HEK293 (cell line): ENCODE data around the gene RBM4B.

Source experiments
- BCL11B ChIP-seq: fragments of 450-650 bp; formaldehyde crosslinking; IDR thresholded peaks from 2 replicates; pipeline ENCODE4 v1.5.1; 2016; ENCODE audit warnings: low read depth, missing biosample characterization, missing genetic modification characterization
- HOXD13 ChIP-seq: sonication (generic); formaldehyde crosslinking; IDR thresholded peaks from 2 replicates; pipeline ENCODE4 v1.8.0; 2022; ENCODE audit warnings: missing genetic modification reagents, borderline replicate concordance
- IKZF3 ChIP-seq: fragments of 450-650 bp; IDR thresholded peaks from 2 replicates; pipeline ENCODE4 v1.5.0; 2018; ENCODE audit warnings: missing biosample characterization, mild to moderate bottlenecking, missing genetic modification characterization, moderate library complexity
- KLF1 ChIP-seq: fragments of 450-650 bp; formaldehyde crosslinking; IDR thresholded peaks from 2 replicates; pipeline ENCODE4 v1.5.1; 2016; ENCODE audit warnings: missing biosample characterization, missing genetic modification characterization
- ZBTB1 ChIP-seq: fragments of 450-650 bp; formaldehyde crosslinking; IDR thresholded peaks from 2 replicates; pipeline ENCODE4 v1.5.1; 2016; ENCODE audit warnings: missing biosample characterization, missing genetic modification characterization
- ZFP69B ChIP-seq: fragments of 450-650 bp; formaldehyde crosslinking; IDR thresholded peaks from 2 replicates; pipeline ENCODE4 v1.5.1; 2016; ENCODE audit warnings: missing biosample characterization, missing genetic modification characterization
- ZNF155 ChIP-seq: fragments of 450-650 bp; formaldehyde crosslinking; IDR thresholded peaks from 2 replicates; pipeline ENCODE4 v1.5.1; 2016; ENCODE audit warnings: missing biosample characterization, missing genetic modification characterization
- ZNF157 ChIP-seq: fragments of 450-650 bp; formaldehyde crosslinking; IDR thresholded peaks from 2 replicates; pipeline ENCODE4 v1.5.1; 2016; ENCODE audit warnings: missing biosample characterization, missing genetic modification characterization
- ZNF174 ChIP-seq: fragments of 450-650 bp; formaldehyde crosslinking; IDR thresholded peaks from 2 replicates; pipeline ENCODE4 v1.5.0; 2017; ENCODE audit warnings: missing biosample characterization, mild to moderate bottlenecking, missing genetic modification characterization
- ZNF175 ChIP-seq: fragments of 450-650 bp; formaldehyde crosslinking; IDR thresholded peaks from 2 replicates; pipeline ENCODE4 v1.5.1; 2016; ENCODE audit warnings: missing biosample characterization, missing genetic modification characterization
- ZNF19 ChIP-seq: fragments of 450-650 bp; formaldehyde crosslinking; IDR thresholded peaks from 2 replicates; pipeline ENCODE4; 2016; ENCODE audit warnings: missing biosample characterization, missing genetic modification characterization, low read depth
- ZNF202 ChIP-seq: fragments of 450-650 bp; formaldehyde crosslinking; IDR thresholded peaks from 2 replicates; pipeline ENCODE4 v1.5.1; 2016; ENCODE audit warnings: missing biosample characterization, missing genetic modification characterization, borderline replicate concordance
- ZNF521 ChIP-seq: fragments of 450-650 bp; formaldehyde crosslinking; IDR thresholded peaks from 2 replicates; pipeline ENCODE4 v1.5.1; 2017; ENCODE audit warnings: missing biosample characterization, mild to moderate bottlenecking, missing genetic modification characterization
- ZNF549 ChIP-seq: fragments of 450-650 bp; IDR thresholded peaks from 2 replicates; pipeline ENCODE4 v1.5.1; 2018; ENCODE audit warnings: missing biosample characterization, missing genetic modification characterization, mild to moderate bottlenecking, inconsistent platforms, moderate library complexity
- ZNF558 ChIP-seq: fragments of 450-650 bp; formaldehyde crosslinking; IDR thresholded peaks from 2 replicates; pipeline ENCODE4 v1.5.1; 2016; ENCODE audit warnings: missing biosample characterization, missing genetic modification characterization
- ZNF600 ChIP-seq: fragments of 450-650 bp; formaldehyde crosslinking; IDR thresholded peaks from 2 replicates; pipeline ENCODE4 v1.5.1; 2016; ENCODE audit warnings: missing biosample characterization, missing genetic modification characterization
- ZNF658 ChIP-seq: fragments of 450-650 bp; formaldehyde crosslinking; IDR thresholded peaks from 2 replicates; pipeline ENCODE4; 2016; ENCODE audit warnings: missing biosample characterization, missing genetic modification characterization
- ZNF747 ChIP-seq: fragments of 450-650 bp; formaldehyde crosslinking; IDR thresholded peaks from 2 replicates; pipeline ENCODE4 v1.5.1; 2016; ENCODE audit warnings: missing biosample characterization, missing genetic modification characterization
- ZNF76 ChIP-seq: fragments of 450-650 bp; formaldehyde crosslinking; IDR thresholded peaks from 2 replicates; pipeline ENCODE4; 2016; ENCODE audit warnings: low read depth, missing biosample characterization, missing genetic modification characterization, borderline replicate concordance
- TF ChIP-seq, protein P1 (sequence below): fragments of 450-650 bp; formaldehyde crosslinking; IDR thresholded peaks from 2 replicates; pipeline ENCODE4 v1.5.1; 2016; ENCODE audit warnings: missing biosample characterization, missing genetic modification characterization
- TF ChIP-seq, protein P2 (sequence below): fragments of 450-650 bp; formaldehyde crosslinking; IDR thresholded peaks from 2 replicates; pipeline ENCODE4 v1.5.1; 2016; ENCODE audit warnings: missing biosample characterization, missing genetic modification characterization
- TF ChIP-seq, protein P3 (sequence below): fragments of 450-650 bp; formaldehyde crosslinking; IDR thresholded peaks from 2 replicates; pipeline ENCODE4 v1.5.1; 2016; ENCODE audit warnings: missing biosample characterization, missing genetic modification characterization
- TF ChIP-seq, protein P4 (sequence below): fragments of 450-650 bp; formaldehyde crosslinking; IDR thresholded peaks from 2 replicates; pipeline ENCODE4 v1.5.1; 2016; ENCODE audit warnings: missing biosample characterization, missing genetic modification characterization, low read depth
- TF ChIP-seq, protein P5 (sequence below): fragments of 450-650 bp; formaldehyde crosslinking; IDR thresholded peaks from 2 replicates; pipeline ENCODE4 v1.5.1; 2016; ENCODE audit warnings: missing biosample characterization, missing genetic modification characterization
- TF ChIP-seq, protein P6 (sequence below): fragments of 450-650 bp; formaldehyde crosslinking; IDR thresholded peaks from 2 replicates; pipeline ENCODE4 v1.5.1; 2017; ENCODE audit warnings: missing biosample characterization, missing genetic modification characterization

Gene RBM4B

DNA sequence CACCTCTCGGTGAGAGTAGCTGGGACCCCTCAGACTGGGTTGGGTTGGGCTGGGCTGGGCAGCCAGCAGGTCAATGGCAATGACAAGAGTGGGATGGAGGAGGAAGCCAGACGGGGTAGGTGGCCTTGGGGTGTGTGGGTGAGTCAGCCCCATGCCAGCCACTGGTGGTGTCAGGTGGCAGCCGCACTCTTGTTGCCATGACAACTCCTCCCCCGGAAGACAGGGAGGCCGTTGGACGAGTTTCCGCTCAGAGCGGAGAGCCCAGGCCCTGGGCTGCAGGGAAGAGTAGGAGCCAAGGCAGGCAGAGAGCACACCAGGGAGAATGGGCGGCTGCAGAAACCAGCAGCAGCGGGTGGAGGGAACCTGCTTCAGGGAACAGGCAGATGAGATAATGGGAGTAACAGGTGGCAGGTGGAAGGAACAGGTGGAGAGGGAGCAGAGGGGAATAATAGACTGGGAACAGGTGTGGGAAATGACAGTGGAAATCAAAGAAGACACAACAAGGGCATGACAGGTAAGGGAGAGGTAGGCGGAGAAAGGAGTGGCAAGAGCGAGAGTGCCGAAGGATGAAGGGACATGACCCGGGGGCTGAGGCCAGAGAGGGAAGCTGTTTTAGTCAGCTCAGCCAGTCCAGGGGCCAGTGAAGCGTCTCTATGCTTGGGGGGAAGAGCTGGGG lies 42.7 kb upstream of the RBM4B start (continued):
- TF ChIP-seq ZNF549 (tag by site-specific recombination) (no peak), ZNF558 (no peak), ZNF521 (no peak), ZNF658 (tag by site-specific recombination) (no peak), ZNF174 (tag by site-specific recombination) (no peak), IKZF3 (tag by site-specific recombination) (no peak), ZNF600 (tag by site-specific recombination) (peak; percentile 63), ZFP69B (tag by site-specific recombination) (no peak), HOXD13 (CRISPR knock-in tag) (no peak), ZNF202 (no peak), BCL11B (tag by site-specific recombination) (no peak), ZNF157 (no peak), ZBTB1 (tag by site-specific recombination) (no peak), ZNF175 (tag by site-specific recombination) (no peak), ZNF76 (tag by site-specific recombination) (peak; percentile 22; the same call in 1 of the 2 replicates), ZNF747 (tag by site-specific recombination) (no peak), ZNF155 (tag by site-specific recombination) (no peak), KLF1 (no peak), ZNF19 (tag by site-specific recombination) (no peak)
- TF ChIP-seq, protein P1, sequence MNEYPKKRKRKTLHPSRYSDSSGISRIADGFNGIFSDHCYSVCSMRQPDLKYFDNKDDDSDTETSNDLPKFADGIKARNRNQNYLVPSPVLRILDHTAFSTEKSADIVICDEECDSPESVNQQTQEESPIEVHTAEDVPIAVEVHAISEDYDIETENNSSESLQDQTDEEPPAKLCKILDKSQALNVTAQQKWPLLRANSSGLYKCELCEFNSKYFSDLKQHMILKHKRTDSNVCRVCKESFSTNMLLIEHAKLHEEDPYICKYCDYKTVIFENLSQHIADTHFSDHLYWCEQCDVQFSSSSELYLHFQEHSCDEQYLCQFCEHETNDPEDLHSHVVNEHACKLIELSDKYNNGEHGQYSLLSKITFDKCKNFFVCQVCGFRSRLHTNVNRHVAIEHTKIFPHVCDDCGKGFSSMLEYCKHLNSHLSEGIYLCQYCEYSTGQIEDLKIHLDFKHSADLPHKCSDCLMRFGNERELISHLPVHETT (tag by site-specific recombination): no peak
- TF ChIP-seq, protein P2, sequence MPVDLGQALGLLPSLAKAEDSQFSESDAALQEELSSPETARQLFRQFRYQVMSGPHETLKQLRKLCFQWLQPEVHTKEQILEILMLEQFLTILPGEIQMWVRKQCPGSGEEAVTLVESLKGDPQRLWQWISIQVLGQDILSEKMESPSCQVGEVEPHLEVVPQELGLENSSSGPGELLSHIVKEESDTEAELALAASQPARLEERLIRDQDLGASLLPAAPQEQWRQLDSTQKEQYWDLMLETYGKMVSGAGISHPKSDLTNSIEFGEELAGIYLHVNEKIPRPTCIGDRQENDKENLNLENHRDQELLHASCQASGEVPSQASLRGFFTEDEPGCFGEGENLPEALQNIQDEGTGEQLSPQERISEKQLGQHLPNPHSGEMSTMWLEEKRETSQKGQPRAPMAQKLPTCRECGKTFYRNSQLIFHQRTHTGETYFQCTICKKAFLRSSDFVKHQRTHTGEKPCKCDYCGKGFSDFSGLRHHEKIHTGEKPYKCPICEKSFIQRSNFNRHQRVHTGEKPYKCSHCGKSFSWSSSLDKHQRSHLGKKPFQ (tag by site-specific recombination): no peak
- TF ChIP-seq, protein P3, sequence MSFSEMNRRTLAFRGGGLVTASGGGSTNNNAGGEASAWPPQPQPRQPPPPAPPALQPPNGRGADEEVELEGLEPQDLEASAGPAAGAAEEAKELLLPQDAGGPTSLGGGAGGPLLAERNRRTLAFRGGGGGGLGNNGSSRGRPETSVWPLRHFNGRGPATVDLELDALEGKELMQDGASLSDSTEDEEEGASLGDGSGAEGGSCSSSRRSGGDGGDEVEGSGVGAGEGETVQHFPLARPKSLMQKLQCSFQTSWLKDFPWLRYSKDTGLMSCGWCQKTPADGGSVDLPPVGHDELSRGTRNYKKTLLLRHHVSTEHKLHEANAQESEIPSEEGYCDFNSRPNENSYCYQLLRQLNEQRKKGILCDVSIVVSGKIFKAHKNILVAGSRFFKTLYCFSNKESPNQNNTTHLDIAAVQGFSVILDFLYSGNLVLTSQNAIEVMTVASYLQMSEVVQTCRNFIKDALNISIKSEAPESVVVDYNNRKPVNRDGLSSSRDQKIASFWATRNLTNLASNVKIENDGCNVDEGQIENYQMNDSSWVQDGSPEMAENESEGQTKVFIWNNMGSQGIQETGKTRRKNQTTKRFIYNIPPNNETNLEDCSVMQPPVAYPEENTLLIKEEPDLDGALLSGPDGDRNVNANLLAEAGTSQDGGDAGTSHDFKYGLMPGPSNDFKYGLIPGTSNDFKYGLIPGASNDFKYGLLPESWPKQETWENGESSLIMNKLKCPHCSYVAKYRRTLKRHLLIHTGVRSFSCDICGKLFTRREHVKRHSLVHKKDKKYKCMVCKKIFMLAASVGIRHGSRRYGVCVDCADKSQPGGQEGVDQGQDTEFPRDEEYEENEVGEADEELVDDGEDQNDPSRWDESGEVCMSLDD (tag by site-specific recombination): peak; percentile 44; the same call in 1 of the 2 replicates
- TF ChIP-seq, protein P4, sequence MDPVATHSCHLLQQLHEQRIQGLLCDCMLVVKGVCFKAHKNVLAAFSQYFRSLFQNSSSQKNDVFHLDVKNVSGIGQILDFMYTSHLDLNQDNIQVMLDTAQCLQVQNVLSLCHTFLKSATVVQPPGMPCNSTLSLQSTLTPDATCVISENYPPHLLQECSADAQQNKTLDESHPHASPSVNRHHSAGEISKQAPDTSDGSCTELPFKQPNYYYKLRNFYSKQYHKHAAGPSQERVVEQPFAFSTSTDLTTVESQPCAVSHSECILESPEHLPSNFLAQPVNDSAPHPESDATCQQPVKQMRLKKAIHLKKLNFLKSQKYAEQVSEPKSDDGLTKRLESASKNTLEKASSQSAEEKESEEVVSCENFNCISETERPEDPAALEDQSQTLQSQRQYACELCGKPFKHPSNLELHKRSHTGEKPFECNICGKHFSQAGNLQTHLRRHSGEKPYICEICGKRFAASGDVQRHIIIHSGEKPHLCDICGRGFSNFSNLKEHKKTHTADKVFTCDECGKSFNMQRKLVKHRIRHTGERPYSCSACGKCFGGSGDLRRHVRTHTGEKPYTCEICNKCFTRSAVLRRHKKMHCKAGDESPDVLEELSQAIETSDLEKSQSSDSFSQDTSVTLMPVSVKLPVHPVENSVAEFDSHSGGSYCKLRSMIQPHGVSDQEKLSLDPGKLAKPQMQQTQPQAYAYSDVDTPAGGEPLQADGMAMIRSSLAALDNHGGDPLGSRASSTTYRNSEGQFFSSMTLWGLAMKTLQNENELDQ (tag by site-specific recombination): no peak
- TF ChIP-seq, protein P5, sequence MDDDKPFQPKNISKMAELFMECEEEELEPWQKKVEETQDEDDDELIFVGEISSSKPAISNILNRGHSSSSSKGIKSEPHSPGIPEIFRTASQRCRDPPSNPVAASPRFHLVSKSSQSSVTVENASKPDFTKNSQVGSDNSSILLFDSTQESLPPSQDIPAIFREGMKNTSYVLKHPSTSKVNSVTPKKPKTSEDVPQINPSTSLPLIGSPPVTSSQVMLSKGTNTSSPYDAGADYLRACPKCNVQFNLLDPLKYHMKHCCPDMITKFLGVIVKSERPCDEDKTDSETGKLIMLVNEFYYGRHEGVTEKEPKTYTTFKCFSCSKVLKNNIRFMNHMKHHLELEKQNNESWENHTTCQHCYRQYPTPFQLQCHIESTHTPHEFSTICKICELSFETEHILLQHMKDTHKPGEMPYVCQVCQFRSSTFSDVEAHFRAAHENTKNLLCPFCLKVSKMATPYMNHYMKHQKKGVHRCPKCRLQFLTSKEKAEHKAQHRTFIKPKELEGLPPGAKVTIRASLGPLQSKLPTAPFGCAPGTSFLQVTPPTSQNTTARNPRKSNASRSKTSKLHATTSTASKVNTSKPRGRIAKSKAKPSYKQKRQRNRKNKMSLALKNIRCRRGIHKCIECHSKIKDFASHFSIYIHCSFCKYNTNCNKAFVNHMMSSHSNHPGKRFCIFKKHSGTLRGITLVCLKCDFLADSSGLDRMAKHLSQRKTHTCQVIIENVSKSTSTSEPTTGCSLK (tag by site-specific recombination): no peak
- TF ChIP-seq, protein P6, sequence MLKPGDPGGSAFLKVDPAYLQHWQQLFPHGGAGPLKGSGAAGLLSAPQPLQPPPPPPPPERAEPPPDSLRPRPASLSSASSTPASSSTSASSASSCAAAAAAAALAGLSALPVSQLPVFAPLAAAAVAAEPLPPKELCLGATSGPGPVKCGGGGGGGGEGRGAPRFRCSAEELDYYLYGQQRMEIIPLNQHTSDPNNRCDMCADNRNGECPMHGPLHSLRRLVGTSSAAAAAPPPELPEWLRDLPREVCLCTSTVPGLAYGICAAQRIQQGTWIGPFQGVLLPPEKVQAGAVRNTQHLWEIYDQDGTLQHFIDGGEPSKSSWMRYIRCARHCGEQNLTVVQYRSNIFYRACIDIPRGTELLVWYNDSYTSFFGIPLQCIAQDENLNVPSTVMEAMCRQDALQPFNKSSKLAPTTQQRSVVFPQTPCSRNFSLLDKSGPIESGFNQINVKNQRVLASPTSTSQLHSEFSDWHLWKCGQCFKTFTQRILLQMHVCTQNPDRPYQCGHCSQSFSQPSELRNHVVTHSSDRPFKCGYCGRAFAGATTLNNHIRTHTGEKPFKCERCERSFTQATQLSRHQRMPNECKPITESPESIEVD (tag by site-specific recombination): no peak
